Ovary (tissue), 9 donors: Measurements from ENCODE around the gene TTLL5. TPM values are rescaled to one million over a fixed set of nuclear protein-coding genes. Genes with fewer than 3 reads are reported as not detected.

Experiments used
- DNase-seq, 5 donors: peaks; one replicate each; pipeline ENCODE4 v3.0.0-alpha.2; 2019 to 2020
- H3K27ac ChIP-seq, 2 donors: fragments of 200-600 bp; one replicate each; pipeline versions ENCODE4 v1.5.1 to v1.8.0; 2019 to 2022
- H3K27me3 ChIP-seq: fragments of 200-600 bp; one replicate; pipeline ENCODE4 v1.8.0; 2022
- H3K36me3 ChIP-seq: fragments of 200-600 bp; sonication (generic); one replicate; pipeline ENCODE4 v1.5.1; 2019
- H3K4me1 ChIP-seq: one replicate; pipeline ENCODE4 v1.8.1; 2013; ENCODE audit warnings: mild to moderate bottlenecking, moderate library complexity; ENCODE audit not compliant: insufficient read depth
- H3K4me3 ChIP-seq: fragments of 200-600 bp; sonication (generic); one replicate; pipeline ENCODE4 v1.5.1; 2017
- H3K9me3 ChIP-seq, 2 donors: fragments of 200-600 bp in 1 of 2; sonication (generic) in 1 of 2; one replicate each; pipeline versions ENCODE4 v1.5.1 to v1.8.1; 2013 to 2019; ENCODE audit warnings: mild to moderate bottlenecking in 1 of 2, moderate library complexity in 1 of 2
- CTCF ChIP-seq, 3 donors: fragments of 450-650 bp in 2 of 3; fragments of 200-600 bp in 1 of 3; IDR thresholded peaks; one replicate each; pipeline versions ENCODE4 v1.5.1 to v1.8.0; 2016 to 2022; ENCODE audit warnings: antibody characterized with exemption in 3 of 3, mild to moderate bottlenecking in 1 of 3
- EP300 ChIP-seq: sonication (generic); formaldehyde crosslinking; IDR thresholded peaks from one replicate; pipeline ENCODE4 v1.6.1; 2017; ENCODE audit warnings: antibody characterized with exemption
- POLR2A ChIP-seq: fragments of 450-650 bp; IDR thresholded peaks from one replicate; pipeline ENCODE4 v1.6.1; 2017; ENCODE audit warnings: antibody characterized with exemption, mild to moderate bottlenecking, moderate library complexity
- WGBS, 3 donors: extraction: QIAGEN DNeasy Blood & Tissue Kit in 1 of 3; methylation state at CpG; one replicate each; pipeline versions ENCODE4 v1.1.5 to v1.1.7; 2013 to 2017; 5-methylcytosine and 5-hydroxymethylcytosine counted together
- intact Hi-C, 4 donors: fragments of 100-400 bp; cut with DNase I; formaldehyde crosslinking; loops; one replicate each; pipeline versions ENCODE4 v1.11.0 to v1.15.1; 2022 to 2023
- polyA plus RNA-seq, 2 donors: library from polyadenylated mRNA; stranded (reverse); fragments of 200-250 nt in 1 of 2; fragments of 350-450 nt in 1 of 2; fragmentation: Illumina TruSeq in 1 of 2; extraction: RNeasy Lipid Tissue Mini Kit (QIAGEN cat#74804) in 1 of 2; gene quantifications; one replicate each; pipeline ENCODE4 v1.2.3, GENCODE V29; 2013 to 2014
- total RNA-seq, 7 donors: library from RNA; depleted of rRNA in 2 of 7; stranded (reverse); fragments of >200 nt in 2 of 7; fragmentation: NEBNext Ultra II Directional in 3 of 7; extraction: Animal tissue kit (Norgen Biotek cat#: 25700) in 3 of 7; gene quantifications; one replicate each; pipeline versions ENCODE4 v1.1.0 to v1.2.4, GENCODE V29; 2016 to 2023
- donor health status: DM: no; HTN: no; CAD: no; lungs with moderate emphysema.
- donor health status: DM: no; HTN: no; CAD: no.
- donor health status: Bipolar disorder and iron deficiency.
- donor health status: DM: yes; HTN: yes; CAD: no.
- donor health status: DM: no; HTN: no; CAD: no.
- donor health status: DM: yes; HTN: yes; CAD: no.

TTLL5 gene
- total and polyA plus RNA-seq, 9 donors = 11.0 to 34.9 (median 27.3) TPM

GRCh38 chr14:75752907-75753594 is 92.0 kb downstream of the TTLL5 start:
- Histone ChIP-seq H3K4me3 (no peak overlapping the region), H3K4me1 (peaks cover 5% of the 10 kb centered on the region), H3K9me3 (no peaks in the 10 kb centered on the region), H3K36me3 (no peaks in the 10 kb centered on the region), H3K27me3 (no peaks in the 10 kb centered on the region), H3K27ac (peak overlapping the region in 1 of 2 donors; percentile 3)
- TF ChIP-seq EP300 (no peak), CTCF (IDR thresholded peaks at IDR 0.05) (no peak), POLR2A (no peak)
- WGBS, 3 donors = 45 to 52% (median 50%) methylated on average over 4 of the region's 4 CpGs
- no peak for DNase-seq
- intact Hi-C loops = no loop called here

GRCh38 chr14:75753696-75754095 is 92.7 kb downstream of the TTLL5 start:
- Histone ChIP-seq H3K36me3 (no peaks in the 10 kb centered on the region), H3K9me3 (no peaks in the 10 kb centered on the region), H3K4me1 (peaks cover 5% of the 10 kb centered on the region), H3K4me3 (no peak overlapping the region), H3K27me3 (no peaks in the 10 kb centered on the region), H3K27ac (no peak overlapping the region)
- intact Hi-C loops = no loop called here
- WGBS, 3 donors = 21 to 39% (median 22%) methylated on average over 4 of the region's 4 CpGs
- no peak for TF ChIP-seq EP300
- TF ChIP-seq POLR2A = no peak
- DNase-seq = no peak

GRCh38 chr14:75757644-75758402 is 96.8 kb downstream of the TTLL5 start:
- intact Hi-C loops = no loop called here
- Histone ChIP-seq H3K27ac (no peak overlapping the region), H3K4me3 (no peak overlapping the region), H3K9me3 (no peaks in the 10 kb centered on the region), H3K27me3 (no peaks in the 10 kb centered on the region), H3K36me3 (no peaks in the 10 kb centered on the region), H3K4me1 (peaks cover 2% of the 10 kb centered on the region)
- TF ChIP-seq CTCF (IDR thresholded peaks at IDR 0.05) (no peak), POLR2A (no peak), EP300 (no peak)
- 96 to 97% (median 97%) methylated on average over 4 of the region's 4 CpGs for WGBS, 3 donors
- no peak for DNase-seq

- H3K4me1 ChIP-seq = no peaks in the 10 kb centered on the region
- 95 to 99% (median 98%) methylated on average over 4 of the region's 4 CpGs for WGBS, 3 donors
- no peaks in the 10 kb centered on the region for H3K9me3 ChIP-seq
- intact Hi-C loops = no loop called here
- no peak for DNase-seq
- no peaks in the 10 kb centered on the region for H3K27me3 ChIP-seq
- H3K4me3 ChIP-seq = no peak overlapping the region
- TF ChIP-seq EP300 (no peak), CTCF (IDR thresholded peaks at IDR 0.05) (no peak), POLR2A (no peak)
- H3K36me3 ChIP-seq = no peaks in the 10 kb centered on the region
- no peak overlapping the region for H3K27ac ChIP-seq
These were observed 103.0 kb downstream of the TTLL5 start for GRCh38 chr14:75764020-75764419.
